ENCODE data around the gene GALNT2.

Gene GALNT2

DNA sequence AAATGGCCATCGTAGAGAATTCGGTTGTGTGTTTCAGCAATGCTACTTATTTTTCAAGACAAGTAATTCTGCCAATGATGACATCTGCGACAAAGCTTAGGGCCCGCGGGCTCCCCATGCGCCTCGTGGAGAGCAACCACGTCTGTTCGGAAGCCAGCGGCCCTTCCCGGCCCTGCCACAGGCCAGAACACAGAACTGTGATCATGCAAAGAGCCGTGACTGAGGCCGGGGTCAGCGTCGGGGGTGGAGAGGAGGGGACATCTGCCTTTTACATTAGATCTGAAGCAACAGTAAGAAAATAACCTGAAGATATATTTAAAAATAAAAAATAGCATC lies 255.4 kb downstream of the GALNT2 start:
- H3K4me3 ChIP-seq (ENCODE audit: low read depth, low read length), result no peak overlapping the region
- H3K4me1 ChIP-seq (ENCODE audit: control insufficient read depth, insufficient read depth, low read length), result peaks cover 6% of the 10 kb centered on the region; the same call in 1 of the 2 replicates
- H3K9ac ChIP-seq (ENCODE audit: low read length), result no peak overlapping the region
- no peaks in the 10 kb centered on the region for H3K27me3 ChIP-seq (ENCODE audit: control insufficient read depth, insufficient read depth, low read length)
- H3K9me3 ChIP-seq (ENCODE audit: control insufficient read depth, insufficient read depth, low read depth, low read length), result no peaks in the 10 kb centered on the region
- no peak overlapping the region for H3K27ac ChIP-seq (ENCODE audit: low read depth, low read length)
- H3K36me3 ChIP-seq (ENCODE audit: control insufficient read depth, insufficient read depth, low read length), result peaks cover 21% of the 10 kb centered on the region

DNA sequence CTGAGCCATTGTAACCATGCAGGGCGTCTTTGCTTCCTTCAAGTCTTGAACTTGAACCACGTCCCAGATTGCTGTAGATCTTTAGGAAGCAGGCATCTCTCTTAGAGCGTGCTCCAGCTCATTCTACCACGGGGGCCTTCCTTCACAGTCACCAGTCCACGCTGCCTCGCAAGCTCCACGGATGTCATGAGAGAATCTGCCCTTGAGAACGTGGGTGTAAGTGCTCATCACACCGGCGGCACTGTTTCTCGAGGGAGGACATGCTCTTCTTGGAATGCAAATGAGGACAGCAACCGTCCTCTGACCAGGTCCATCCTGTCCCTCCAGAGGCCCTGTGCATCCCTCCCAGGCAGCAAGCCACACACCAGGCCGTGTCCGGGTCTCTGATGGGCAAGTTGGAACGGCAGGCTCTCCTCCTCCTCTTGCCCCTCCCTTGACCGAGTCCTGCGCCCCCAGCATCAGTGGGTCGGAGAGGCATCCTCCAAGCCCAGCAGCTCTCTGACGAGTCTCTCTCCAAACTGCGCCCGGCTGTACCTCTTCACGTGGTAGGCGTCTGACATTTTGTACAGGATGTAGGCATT lies 256.0 kb downstream of the GALNT2 start:
- Histone ChIP-seq H3K9me3 (ENCODE audit: control insufficient read depth, insufficient read depth, low read depth, low read length) (no peaks in the 10 kb centered on the region), H3K4me1 (ENCODE audit: control insufficient read depth, insufficient read depth, low read length) (peaks cover 11% of the 10 kb centered on the region; the same call in 1 of the 2 replicates), H3K27me3 (ENCODE audit: control insufficient read depth, insufficient read depth, low read length) (no peaks in the 10 kb centered on the region), H3K9ac (ENCODE audit: low read length) (no peak overlapping the region), H3K4me3 (ENCODE audit: low read depth, low read length) (no peak overlapping the region), H3K36me3 (ENCODE audit: control insufficient read depth, insufficient read depth, low read length) (peaks cover 21% of the 10 kb centered on the region), H3K27ac (ENCODE audit: low read depth, low read length) (no peak overlapping the region)

DNA sequence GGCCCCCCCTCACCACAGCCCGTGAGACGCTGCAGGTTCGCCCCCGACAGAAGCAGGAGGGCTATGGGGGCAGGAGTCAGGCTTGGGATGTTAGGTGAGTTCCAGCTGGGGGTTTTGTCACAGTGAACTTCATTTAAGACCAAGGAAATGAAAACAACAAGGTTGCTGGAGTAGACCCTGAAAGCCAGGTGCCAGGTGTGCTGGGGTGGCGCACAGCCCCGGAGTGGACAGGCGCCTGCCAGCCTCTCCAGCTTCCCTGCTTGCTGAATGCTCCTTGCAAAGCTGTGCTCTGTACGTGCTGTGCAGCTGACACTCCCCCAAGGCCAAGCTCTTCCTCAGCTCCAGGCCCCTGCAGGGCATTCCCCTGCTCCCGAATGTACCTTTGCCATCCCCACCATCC lies 256.6 kb downstream of the GALNT2 start:
- no peaks in the 10 kb centered on the region for H3K9me3 ChIP-seq (ENCODE audit: control insufficient read depth, insufficient read depth, low read depth, low read length)
- no peak overlapping the region for H3K27ac ChIP-seq (ENCODE audit: low read depth, low read length)
- peaks cover 17% of the 10 kb centered on the region; the same call in 1 of the 2 replicates for H3K4me1 ChIP-seq (ENCODE audit: control insufficient read depth, insufficient read depth, low read length)
- no peak overlapping the region for H3K9ac ChIP-seq (ENCODE audit: low read length)
- peaks cover 21% of the 10 kb centered on the region for H3K36me3 ChIP-seq (ENCODE audit: control insufficient read depth, insufficient read depth, low read length)
- H3K4me3 ChIP-seq (ENCODE audit: low read depth, low read length), result no peak overlapping the region
- no peaks in the 10 kb centered on the region for H3K27me3 ChIP-seq (ENCODE audit: control insufficient read depth, insufficient read depth, low read length)

DNA sequence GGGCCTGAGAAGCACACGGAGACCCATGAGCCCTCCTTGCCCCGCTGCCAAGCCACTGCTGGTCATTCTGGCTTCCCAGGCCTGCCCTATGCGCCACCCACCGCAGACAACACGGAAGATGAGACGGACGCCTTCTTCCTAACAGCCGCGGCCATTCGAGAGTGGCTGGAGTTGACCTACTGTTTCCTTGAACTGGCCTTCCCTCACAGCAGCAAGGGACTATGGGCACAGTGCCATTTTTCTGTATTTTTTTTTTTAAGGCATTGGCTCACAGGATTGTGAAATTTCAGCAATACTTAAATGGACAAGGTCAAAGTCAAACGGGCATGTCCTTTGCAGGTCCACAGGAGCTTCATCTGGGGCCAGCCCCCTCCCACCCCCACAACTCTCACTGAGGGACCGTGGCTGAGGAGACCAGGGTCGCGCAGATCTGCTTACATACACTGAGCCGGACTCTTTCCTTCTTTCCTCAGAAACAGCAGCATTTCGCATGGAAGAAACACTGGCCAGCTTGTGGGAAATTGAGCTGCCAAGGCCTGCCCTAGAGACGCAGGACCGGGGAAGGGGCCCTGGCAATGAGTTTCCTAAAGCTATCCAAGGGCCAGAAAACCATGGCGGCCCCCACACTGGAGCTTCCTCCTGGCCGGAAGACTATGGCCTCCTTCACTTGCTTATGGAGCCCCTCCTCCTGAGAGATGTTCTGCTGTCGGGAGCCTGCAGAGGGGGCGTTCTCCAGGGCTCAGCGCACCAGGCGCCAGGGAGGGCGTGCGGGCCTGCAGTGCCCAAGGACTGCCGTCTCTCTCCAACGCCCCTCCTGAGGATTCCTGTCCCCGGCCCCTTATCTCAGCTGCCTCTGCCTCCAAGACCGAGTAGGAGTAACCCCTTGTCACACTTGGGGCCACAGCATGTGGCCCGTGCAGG lies 260.2 kb downstream of the GALNT2 start:
- Histone ChIP-seq H3K4me3 (ENCODE audit: low read depth, low read length) (no peak overlapping the region; the same call in 1 of the 2 replicates), H3K27ac (ENCODE audit: low read depth, low read length) (peak overlapping the region; percentile 67; the same call in 1 of the 2 replicates), H3K36me3 (ENCODE audit: control insufficient read depth, insufficient read depth, low read length) (peaks cover 21% of the 10 kb centered on the region)

DNA sequence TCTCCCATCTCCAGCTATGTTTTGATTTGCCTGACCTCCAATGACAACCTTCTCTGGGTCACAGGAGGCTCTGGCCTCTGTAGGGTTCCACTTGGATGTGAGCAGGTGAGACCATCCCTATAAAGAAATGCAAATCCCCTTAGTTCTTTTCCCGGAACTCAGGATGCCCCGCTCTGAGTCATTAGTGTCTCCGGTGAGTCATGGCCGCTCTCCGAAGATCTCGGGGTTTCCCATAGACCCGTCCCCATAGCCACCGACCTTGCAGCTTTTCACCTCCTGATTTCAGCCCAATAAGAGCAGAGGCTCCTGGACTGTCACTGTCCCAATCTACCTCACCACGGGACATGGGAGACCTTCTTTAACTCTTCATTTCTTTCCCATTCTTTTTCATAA lies 260.9 kb downstream of the GALNT2 start:
- H3K4me3 ChIP-seq (ENCODE audit: low read depth, low read length), result no peak overlapping the region
- H3K36me3 ChIP-seq (ENCODE audit: control insufficient read depth, insufficient read depth, low read length), result peaks cover 18% of the 10 kb centered on the region
- H3K27me3 ChIP-seq (ENCODE audit: control insufficient read depth, insufficient read depth, low read length), result no peaks in the 10 kb centered on the region
- peaks cover 26% of the 10 kb centered on the region for H3K4me1 ChIP-seq (ENCODE audit: control insufficient read depth, insufficient read depth, low read length)
- peak overlapping the region; percentile 67; the same call in 1 of the 2 replicates for H3K27ac ChIP-seq (ENCODE audit: low read depth, low read length)
- H3K9me3 ChIP-seq (ENCODE audit: control insufficient read depth, insufficient read depth, low read depth, low read length), result no peaks in the 10 kb centered on the region
- no peak overlapping the region for H3K9ac ChIP-seq (ENCODE audit: low read length)

More for the DNA sequence above, 260.2 kb downstream of the GALNT2 start:
- Histone ChIP-seq H3K9me3 (ENCODE audit: control insufficient read depth, insufficient read depth, low read depth, low read length) (no peaks in the 10 kb centered on the region), H3K9ac (ENCODE audit: low read length) (peak overlapping the region; percentile 36), H3K4me1 (ENCODE audit: control insufficient read depth, insufficient read depth, low read length) (peaks cover 23% of the 10 kb centered on the region), H3K27me3 (ENCODE audit: control insufficient read depth, insufficient read depth, low read length) (no peaks in the 10 kb centered on the region)

DNA sequence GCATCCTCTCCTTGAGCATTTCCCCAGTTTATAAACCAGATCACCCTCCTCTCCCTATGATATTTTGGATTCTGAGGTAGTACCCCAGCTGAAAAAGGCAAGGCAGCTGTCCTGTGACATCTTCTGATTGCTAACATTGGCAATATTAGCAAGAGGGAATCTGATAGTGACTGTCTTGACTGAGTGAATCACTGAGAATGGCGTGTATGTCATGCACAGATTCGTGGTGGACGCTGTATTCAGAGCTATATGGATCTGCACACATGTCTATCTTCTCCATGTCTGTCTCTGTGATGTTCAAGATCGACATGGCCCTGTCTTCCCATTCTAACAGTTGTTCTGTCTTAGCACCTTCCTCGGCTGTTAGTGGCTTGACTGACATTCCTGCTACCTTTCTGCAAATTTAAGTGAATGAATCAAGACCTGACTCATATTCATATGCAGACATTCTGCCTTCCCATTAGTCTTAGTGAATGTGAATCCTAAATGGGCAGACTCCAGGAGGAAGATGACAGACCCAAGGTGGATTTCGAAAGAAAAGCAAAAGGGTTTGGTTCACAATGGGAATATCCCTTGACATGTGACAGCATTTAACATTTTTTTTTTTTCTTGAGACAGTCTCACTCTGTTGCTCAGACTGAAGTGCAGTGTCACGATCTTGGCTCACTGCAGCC lies 261.4 kb downstream of the GALNT2 start:
- no peaks in the 10 kb centered on the region for H3K27me3 ChIP-seq (ENCODE audit: control insufficient read depth, insufficient read depth, low read length)
- no peaks in the 10 kb centered on the region for H3K9me3 ChIP-seq (ENCODE audit: control insufficient read depth, insufficient read depth, low read depth, low read length)
- H3K27ac ChIP-seq (ENCODE audit: low read depth, low read length), result no peak overlapping the region
- H3K9ac ChIP-seq (ENCODE audit: low read length), result no peak overlapping the region
- peaks cover 12% of the 10 kb centered on the region for H3K36me3 ChIP-seq (ENCODE audit: control insufficient read depth, insufficient read depth, low read length)
- no peak overlapping the region for H3K4me3 ChIP-seq (ENCODE audit: low read depth, low read length)
- peaks cover 31% of the 10 kb centered on the region for H3K4me1 ChIP-seq (ENCODE audit: control insufficient read depth, insufficient read depth, low read length)

DNA sequence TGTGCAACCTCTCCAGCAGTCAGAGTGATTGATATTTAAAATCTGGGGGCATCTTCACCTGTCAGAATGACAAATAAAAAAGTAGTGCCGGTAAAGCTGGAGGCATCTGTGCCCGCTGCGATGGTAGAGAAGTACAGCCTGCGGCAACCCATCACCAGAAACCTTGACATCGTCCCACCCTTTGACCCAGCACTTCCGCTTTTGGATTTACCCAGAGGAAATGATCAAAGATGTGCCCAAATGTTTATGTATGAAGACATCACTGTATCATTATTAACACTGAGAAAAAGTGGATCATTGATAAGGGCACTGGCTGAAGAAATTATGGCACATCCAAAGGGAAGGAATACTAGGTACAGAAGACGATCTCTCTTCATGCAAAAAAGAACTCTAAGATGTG lies 263.1 kb downstream of the GALNT2 start:
- no peak overlapping the region for H3K9ac ChIP-seq (ENCODE audit: low read length)
- no peak overlapping the region for H3K27ac ChIP-seq (ENCODE audit: low read depth, low read length)
- H3K9me3 ChIP-seq (ENCODE audit: control insufficient read depth, insufficient read depth, low read depth, low read length), result no peaks in the 10 kb centered on the region
- H3K4me3 ChIP-seq (ENCODE audit: low read depth, low read length), result no peak overlapping the region
- H3K27me3 ChIP-seq (ENCODE audit: control insufficient read depth, insufficient read depth, low read length), result no peaks in the 10 kb centered on the region
- H3K36me3 ChIP-seq (ENCODE audit: control insufficient read depth, insufficient read depth, low read length), result peaks cover 4% of the 10 kb centered on the region
- H3K4me1 ChIP-seq (ENCODE audit: control insufficient read depth, insufficient read depth, low read length), result peaks cover 31% of the 10 kb centered on the region
